ENCODE results near the gene FADS2.

Gene FADS2

DNA sequence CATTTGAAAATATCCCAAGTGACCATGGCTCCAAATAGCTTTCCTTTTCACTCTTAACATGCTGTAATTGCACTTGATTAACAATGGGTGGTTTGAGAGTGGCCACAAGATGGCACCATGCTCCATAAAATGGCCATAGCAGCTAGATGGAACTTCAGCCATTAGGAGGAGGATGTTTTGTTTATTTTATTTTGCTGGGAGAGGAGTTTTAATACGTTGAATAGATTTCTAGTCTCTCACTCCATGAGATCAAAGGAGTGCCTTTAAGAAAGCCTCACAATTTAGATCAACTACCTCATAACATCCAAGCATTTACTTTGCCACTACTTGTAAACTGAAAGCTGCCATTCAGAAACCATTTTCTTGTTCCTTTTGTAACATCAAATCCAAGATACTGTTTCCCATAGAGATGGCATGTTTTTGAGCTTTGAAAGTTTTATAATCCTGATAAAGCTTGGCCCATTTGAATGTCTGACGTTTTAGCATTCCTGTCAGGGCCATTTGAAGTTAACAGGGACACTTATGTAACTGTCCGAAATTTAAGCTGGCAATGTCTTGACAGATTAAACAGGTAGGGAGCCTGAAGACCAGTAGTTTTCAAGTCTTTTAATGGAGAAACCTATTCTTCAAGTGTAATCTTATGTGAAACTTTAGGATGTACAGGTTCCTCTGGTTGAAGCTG is 30.7 kb upstream of the FADS2 start:
- peak; percentile 50 for DNase-seq

DNA sequence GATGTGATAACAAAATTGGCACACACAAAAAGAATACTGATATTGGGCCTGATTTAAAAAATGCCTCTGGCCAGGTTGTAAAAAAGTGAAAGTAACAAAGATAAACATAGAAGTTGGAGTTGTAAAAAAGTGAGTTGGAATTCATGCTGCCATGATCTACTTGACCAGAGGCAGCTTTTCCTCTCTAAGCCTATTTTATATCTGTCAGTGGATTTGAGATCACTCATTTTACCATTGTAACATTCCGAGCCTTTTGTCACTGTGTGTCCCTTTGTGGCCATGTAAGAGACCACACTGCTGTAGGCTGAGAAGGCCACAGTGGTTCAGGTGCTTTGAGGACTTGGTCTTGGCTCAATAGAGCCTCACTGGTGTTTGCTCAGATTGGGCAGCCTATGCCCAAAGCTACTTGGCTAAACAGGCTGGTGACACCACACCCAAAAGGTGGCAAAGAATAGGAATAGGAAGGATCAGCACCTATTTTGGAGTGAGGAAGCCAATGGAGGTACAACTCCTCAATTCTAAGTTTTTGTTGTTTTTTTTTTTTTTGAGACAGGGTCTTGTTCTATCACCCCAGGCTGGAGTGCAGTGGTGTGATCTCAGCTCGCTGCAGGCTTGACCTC is 28.3 kb upstream of the FADS2 start:
- no peak for DNase-seq

DNA sequence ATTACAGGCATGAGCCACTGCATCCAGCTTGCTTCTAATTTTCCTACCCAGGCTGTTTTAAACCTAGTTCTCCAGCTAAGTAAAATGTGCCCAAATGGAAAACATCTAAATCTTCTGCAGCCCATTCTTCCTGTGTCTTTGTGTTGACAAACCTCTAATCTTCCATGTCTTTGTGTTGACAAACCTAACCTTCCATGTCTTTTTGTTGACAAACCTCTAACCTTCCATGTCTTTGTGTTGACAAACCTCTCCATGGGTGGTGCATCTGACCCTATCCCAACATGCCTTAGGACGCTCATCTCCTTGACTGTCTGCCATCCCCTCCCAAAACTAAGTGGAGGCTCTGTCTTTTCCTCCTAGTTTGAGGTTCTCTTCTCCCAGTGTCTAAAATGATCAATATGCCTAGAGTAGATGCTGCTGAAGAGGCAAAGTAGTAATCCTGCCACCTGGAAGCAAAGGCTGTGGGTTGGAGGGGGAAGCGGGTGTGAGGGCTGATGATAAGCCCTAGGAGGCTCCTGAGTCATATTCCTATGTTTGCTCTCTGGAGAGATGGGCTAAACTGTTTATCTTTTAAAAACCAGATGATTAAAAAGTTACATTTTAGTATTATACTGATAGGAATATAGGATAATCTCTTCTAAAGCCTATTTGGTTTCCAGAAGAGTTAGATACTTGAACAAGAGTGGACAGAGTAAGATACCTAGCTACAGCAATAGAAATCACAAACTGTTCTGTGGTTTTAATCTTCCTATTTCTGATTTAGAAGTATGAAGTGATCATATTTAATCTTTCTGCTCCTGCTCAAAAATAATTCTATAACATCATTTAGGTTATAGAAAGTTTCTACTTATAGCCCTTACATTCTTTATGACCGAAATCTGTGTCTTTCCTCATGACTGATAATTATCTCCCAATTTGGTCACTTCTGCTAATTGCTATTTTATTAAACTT is 27.5 kb upstream of the FADS2 start:
- DNase-seq = no peak

DNA sequence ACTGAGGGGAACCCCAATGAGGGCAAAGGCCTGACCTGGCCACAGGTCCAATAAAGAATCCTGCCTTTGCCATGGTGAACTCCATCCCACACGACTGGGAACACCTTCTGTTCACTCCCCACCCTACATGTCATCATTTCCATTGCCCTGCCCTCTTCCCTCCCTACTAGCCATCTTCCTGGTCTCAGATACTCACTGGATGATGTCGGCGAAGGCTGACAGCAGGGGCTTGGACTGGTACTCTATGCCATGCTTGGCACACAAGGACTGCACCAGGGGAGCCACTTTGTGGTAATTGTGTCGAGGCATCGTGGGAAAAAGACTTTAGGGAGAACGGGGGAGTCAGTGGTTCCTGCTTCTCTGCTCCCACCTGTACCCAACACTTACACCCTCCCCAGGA is 25.5 kb upstream of the FADS2 start:
- no peak for DNase-seq

DNA sequence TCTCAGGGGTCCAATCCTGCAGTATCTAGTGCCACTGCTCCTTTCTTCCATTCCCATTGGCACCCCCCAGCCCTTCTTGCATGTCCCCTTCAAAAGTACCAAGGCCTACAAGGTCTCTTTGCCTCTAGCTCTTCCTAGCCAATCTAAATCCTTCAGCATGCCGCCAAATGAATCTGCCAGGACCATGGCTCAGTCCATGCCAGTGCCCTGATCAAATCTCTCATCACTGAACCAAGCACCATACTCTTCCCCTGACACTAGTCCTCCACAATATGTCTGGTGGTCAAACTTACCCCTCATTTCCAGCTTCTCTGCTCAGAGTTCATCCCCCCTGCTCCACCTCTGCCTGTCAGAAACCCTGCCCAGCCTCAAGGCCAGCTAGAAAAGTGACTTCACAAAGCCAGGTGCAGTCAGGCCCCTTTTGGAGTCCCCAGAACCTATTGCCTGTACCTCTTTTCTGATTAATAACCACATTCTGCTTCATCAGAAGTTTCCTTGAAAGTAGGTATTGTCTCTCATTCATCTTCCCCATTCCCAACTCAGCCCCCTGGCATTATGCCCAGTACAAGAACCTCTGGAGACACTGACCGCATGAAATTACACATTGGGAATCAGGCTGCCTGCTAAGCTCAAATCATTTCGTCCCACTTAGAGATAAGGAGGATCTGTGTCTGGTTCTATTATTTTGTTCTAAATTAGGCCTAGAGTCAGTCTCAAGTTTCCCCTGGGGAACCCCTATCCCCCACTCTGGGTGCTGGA is 24.0 kb upstream of the FADS2 start:
- no peak for DNase-seq

DNA sequence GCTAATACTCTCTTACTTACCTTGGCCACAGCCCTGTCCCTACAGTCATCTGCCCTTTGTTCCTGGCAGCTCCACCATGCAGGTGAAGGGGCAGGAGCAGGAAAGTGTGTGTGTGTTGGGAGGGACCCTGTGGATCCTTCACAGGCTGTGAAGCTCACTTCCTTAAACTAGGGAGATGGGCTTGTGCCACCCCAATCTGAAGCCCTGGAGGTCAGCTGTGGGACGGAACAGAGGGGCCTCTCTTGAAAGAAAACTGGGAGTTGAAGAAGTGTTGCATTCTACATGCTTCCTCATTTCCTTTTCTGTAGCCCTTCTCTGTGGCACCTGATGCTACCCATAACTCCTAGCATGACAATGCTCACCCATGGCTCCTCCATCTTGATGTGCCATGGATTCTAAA is 23.0 kb upstream of the FADS2 start:
- no peak for DNase-seq

DNA sequence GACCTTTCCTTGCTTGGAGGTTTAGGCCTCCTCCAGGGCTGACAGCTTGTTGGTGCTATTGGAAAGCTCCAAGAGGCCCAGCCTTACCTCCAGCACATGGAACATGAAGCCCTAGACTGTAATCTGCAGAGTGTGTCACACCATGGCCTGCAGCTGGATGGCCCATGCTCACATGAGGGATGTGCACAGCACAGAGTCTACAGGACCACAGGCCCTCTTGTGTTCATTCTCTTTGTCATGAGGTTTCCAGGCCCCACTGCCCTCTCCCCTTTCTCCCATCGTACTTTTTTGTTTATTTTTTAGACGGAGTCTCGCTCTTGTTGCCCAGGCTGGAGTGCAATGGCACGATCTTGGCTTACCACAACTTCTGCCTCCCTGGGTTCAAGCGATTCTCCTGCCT is 21.3 kb upstream of the FADS2 start:
- no peak for DNase-seq

DNA sequence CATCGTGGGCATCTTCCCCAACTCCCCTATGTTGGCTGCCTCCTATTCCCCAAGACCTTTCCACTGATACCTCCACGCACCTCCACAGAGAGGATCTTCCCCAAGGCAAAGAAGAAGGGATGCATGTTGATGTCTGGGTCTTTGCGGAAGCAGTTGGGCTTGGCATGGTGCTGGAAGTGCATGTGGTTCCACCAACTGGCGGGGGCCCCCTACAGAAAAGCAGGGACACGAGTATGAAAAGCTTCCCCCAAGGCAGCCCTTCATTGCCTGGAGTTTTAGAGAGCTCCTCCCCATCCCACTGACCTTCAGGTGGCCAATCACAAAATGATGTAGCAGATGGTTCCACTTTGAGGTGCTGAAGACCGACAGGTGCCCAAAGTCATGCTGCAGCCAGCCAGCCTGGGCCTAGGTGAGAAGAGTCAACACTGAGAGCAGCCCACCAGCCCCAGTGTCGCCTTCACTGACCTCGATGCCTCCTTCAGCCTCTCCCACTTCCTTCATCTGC is 17.4 kb upstream of the FADS2 start:
- DNase-seq = no peak

DNA sequence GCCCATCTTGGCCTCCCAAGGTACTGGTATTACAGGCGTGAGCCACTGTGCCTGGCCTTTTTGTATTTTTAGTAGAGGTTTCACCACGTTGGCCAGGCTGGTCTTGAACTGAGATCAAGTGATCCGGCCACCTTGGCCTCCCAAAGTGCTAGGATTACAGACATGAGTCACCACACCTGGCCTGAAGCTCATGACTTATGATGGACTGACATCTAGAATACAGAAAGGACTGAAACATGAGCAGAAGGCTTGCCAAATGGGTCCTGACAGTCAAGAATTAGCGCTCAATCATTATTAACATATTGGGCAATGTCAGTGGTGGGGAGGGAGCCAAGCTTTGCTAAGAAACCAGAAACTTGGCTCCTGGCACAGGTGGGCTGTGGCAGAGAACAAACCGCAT is 16.3 kb upstream of the FADS2 start:
- DNase-seq = no peak

DNA sequence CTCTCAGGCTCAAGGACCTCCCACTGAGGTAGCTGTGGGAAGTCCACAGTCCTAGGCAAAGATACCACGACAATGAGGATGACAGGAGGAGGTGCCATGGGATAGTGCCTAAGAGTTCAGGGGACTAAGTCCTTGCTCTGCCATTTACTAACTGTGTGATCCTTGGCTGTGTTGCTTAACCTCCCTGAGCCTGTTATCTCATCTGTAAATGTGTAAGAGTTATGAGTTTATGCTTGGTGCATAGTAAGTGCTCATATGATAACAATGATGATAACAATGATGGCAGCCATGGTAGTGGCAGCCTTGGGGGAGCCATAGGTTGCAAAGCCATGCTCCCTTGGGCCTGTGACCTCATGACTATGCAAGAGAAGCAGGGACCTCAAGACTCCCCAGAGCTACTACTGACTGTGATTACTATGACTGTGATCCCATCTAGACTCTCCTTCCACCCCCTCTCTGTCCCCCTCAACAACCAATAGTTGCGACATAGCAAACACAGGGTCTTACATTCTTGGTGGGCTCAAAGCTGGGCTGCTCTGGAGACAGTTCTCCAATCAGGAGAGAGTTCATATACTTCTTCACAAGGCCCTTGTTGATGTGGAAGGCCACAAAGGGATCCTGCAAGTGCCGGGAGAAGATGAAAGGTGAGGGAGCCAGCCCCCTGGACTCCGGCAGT is 15.2 kb upstream of the FADS2 start:
- no peak for DNase-seq

DNA sequence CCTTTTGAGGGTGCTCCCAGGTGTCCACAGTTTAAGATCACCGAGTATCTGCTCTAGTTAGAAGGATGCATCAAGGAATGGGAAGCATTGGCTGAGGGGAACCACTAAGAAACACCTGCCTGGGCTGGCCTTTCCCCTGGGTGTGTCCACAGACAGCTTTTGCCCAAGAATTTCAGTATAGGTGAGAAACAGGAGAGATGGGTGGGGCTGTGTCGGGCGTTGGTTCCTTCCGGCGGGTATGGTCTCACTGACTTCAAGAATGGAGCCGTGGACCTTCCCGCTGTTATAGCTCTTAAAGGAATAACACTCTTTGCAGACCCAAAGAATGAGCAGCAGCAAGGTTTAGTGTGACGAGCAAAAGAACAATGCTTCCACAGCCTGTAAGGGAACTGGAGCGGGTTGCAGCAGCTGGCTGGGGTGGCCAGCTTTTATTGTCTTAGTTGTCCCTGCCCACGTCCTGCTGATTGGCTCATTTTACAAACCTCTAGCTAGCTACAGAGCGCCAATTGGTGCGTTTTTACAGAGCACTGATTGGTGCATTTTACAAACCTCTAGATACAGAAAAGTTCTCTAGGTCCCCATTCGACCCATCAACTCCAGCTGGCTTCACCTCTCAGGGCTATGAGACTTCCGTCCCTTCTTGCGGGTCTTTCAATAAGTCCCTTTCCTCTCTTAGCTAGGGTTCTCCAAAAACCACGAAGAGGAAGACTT is 13.7 kb upstream of the FADS2 start:
- no peak for DNase-seq

DNA sequence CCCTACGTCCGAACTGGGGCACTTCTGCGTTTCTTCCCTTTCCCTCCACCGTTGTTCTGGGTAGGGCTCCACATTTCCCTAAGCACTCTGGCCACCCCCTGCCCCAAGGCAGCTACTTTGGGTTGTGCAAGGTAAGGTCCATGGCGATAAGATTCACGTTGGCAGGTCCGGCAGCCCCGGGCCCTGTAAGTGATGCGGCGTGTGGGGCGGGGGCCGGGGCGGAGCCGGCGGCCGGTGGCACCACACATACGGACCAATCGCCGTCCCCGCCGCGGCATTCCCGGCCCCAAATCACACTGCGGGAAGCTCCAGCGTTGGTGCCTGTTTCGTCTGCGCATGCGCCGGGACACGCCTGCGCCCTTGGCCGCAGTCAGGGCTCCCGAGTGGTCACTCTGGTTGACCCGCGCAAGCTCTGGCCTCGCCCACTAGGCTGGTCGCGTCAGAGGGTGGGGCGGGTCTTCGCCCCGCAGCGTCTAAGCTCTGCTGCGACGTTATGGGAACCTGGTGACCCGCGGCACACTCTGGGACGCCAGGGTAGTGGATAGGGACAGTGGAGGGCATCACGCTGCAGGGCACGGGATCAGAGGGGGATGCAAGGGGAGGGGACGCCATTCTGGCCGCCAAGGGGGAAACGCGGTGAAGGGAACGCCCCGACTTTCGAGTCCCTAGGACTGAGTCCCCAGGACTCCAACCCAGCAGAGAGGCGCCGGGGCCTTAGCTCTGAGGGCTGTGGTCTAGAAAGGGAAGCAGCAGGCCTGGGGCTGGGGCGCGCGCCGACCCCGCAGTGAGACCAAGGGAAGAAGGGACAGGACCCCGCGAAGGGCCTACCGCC is 12.9 kb upstream of the FADS2 start:
- DNase-seq = no peak

DNA sequence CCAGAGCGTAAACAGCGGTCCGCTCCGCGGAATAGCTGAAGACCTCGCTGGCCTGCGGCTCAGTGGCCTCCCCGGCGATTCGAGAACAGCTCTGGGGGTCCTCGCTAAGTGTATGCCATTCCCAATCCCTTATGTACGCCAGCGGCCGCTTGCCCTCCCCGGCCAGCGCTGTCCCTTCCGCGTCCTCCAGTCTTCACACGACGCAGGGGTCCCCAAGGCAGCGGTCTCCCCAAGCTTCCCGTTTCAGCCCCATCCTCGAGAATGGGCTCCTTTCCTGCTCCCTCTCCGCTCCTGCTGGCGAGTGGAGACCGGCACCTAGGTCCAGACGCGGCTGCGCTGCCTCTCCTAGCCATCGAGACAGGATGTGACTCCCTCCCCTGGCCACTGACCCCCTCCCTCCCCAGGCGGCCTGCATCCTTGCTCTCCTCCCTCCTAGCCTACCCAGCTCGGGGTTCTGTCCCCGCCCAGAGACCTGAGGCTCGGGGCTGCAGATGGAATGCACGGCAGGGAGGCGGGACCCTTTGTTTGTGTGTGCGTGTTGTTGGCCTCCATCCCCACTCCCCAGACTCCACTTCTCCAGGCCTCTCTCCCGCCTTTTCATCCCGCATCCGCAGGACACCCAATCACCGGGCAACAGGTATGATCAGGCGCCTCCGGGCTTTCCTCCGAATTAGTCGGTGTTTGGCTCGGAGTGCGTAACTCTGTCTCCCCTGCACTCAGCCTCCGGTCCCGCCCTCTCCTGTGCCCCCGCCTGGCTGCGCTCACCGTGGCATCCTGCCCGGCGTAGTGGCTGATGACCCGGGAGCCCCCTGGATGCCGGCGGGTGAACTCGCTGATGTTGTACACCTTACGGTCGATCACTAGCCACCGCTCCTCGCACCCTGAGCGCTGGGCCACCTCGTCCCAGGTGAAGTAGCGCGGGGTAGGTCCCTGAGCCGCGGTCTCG is 12.0 kb upstream of the FADS2 start:
- peak; percentile 31 for DNase-seq

DNA sequence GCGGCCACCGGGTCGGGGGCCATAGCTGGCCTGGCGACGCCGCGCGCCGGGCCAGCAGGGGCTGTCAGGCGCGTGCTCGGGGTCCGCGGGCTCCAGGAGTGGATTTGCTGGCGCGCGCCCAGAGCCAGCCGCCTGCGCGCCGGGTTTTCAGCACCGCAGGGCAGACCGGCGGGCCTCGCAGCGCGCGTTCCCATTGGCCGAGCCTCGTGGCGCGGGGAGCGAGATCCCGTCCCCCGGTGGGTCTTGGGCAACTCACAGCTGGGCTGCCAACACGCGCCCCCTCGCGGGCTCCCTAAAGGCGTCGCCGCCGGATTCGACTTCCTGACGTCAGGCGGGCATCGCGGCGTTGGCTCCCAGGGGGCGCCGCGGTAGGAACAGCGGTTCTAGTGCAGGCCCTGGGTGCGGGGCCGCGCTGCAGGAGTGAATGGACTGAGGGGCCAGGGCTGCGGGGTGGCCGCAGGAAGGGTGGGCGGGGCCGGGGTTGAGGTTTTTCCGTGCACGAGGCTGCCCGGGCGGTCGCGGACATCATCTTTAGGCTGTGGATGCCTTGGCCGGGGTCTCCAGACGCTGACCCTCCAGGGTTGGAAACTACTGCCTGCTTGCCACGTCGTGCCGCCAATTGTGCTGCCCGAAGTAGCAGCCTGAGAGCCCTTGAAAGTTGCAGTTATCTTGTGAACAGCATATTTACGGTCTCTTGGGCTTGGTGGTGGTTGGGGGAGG is 11.2 kb upstream of the FADS2 start, which contains the start of gene FADS1:
TSS of gene FADS1 (minus strand) at position 268 of the 720 bp plus-strand sequence. CDS start at position 194, 74 bp downstream.
- peak; percentile 53 for DNase-seq

DNA sequence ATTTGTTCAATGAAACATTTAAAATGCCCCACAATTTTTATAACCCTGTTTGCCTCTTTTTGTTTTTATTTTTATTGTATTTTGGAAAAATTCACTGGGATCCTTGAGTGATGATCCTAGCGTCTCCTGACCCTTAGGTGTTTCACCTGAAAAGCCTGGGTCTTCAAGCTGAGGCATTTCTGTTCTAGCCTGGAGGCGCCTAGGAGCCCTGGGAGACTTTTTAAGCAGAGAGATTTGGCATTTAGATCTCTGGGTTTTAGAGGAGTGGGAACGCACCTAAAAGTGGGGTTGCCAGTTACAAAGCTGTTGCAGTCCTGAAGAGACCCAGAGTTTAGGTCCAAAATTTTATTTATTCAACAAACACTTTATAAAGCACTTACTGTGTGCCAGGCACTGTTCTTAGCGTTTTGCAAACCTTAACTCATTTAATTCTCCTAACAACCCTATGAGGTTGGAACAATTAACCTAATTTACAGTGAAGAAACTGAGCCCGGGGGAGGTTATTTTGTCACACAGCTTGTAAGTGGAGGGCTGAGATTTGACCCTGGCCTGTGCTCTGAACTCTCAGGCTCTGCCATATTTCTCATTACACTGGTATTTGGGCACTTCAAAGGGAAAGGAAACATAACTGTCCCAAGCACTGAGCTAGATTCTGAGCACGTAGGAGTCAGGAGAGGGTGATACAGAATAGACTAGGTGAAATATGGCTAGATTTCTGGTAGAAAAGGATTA is 10.5 kb upstream of the FADS2 start:
- DNase-seq = no peak

DNA sequence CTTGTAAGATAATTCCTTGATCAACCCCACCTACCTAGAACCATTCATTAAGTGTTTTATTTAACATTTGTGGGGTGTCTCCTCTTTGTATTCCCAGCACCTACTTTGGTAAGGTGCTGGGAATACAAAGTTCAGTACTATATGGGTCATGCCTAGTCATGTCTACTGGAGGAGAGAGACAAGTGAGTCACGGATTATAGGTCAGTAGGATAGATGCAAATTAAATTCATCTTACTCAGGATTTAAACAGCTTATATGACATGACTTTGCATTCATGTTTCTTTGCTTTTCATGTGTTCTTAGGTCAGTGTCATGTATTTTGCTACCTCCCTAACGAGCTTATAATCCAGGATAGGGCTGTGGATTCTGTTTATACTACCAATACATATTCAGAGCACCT is 7.9 kb upstream of the FADS2 start:
- DNase-seq = no peak

DNA sequence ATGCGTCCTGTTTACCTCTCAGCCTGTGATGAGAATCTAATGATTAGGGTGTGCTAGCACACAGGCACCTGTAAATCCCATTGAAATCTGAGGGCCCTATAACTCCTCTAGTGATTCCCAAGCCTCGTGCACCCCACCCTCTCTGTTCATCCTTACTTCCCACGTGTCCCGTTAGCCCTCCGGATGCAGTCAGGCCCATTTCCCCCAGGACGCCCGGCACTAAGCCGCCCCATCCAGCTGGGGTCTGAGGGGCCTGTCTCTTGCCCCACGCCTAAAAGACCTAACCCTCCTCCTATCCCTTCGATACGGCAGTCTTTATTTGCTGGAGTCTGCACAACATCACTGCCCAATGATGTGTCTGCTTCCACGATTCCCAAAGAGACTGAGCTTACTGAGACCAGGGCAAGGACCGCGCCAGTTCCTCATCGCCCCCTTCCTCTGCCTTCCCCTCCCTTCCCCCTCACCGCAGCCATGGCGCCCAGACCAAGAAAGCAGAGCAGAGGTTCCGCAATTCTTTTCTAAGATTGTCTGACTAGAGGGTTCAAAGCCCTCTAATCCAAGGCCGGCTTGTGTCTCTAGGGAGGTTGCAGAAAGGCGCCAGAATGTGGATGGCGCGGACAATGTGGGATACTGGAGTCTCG is 1.1 kb upstream of the FADS2 start:
- DNase-seq = no peak

DNA sequence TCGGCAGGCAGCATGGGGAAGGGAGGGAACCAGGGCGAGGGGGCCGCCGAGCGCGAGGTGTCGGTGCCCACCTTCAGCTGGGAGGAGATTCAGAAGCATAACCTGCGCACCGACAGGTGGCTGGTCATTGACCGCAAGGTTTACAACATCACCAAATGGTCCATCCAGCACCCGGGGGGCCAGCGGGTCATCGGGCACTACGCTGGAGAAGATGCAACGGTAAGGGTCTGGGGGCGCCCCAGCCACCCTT is 204 bp downstream of the FADS2 start:
- no peak for DNase-seq
